ENCODE results near the gene SATB1.

The SATB1 gene

DNA sequence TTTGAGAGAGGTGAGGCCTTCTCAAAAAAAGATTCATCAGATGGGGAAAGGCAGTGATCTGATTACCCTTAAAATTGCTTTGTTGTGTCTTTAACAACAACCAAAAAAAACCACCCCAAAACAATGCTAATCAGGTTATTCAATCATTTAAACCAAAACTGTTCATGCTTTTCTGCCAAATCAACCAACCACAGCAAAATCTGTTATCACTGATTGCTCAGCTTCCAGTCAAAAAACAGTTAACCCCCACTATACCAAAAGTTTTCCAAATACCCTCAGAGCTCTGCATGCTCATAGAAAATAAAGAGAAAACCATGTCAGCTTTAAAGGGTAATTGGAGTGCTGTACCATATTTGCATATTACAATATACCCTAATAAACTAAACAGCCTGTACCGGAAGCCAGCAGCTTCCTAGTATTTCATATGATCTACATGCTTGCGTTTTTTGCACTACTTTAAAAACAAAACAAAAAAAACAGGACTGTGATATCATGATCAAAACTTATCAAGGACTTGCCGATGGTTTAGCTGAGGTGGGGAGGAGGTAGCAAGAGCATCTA, 22.8 kb downstream of the SATB1 start:
- no peak for DNase-seq (ENCODE audit: low read depth in 1 of 2, low spot score in 1 of 2)

DNA sequence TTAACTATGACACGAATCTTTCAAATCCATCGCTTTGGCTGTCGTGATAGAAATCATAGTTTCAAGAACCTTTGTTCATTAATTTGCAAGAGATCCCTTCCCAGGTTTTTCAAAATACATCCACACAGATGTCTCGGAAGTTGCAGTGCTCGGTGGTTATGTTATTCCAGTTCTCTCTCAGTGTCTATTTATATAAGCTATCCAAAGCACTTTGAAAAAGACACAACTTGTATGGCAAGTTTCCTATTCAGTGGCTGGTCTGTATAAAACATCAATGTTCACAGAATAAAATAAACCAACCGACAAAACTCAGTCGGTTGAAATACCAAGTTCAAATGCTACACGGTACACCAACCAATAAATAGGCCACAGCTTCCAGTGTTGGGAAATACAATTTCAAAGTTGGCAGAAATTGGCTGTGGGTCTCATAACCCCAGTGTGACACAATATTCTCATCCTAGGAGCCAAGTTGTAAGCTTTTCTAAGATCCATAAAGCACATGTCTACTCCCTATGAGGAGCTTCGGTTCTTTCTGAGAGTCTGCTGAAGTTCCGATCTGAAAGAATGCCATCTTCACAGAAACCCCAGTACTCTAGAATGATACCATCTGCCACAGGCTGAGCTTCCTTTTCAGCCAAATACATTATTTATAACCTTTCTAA, 23.7 kb downstream of the SATB1 start:
- DNase-seq (ENCODE audit: low read depth in 1 of 2, low spot score in 1 of 2): no peak

DNA sequence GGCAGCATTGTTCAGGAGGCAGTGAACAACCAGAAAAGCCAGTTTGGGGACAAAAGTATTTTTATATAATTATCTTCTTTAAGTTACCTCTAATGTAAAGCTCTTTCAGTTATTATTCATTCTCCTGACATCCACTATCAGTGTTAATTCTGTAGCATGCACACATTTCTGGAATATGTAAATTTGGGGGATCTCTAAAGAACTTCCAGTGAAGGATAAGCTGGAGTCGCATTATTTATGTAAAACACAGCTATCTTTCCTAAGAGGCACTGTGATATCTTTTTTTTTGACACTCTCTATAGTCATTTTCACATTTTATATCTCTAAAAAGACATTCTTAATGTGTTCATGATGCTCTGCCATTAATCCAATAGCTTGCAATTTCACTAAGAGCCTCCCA, 26.7 kb downstream of the SATB1 start:
- DNase-seq (ENCODE audit: low read depth in 1 of 2, low spot score in 1 of 2): no peak

DNA sequence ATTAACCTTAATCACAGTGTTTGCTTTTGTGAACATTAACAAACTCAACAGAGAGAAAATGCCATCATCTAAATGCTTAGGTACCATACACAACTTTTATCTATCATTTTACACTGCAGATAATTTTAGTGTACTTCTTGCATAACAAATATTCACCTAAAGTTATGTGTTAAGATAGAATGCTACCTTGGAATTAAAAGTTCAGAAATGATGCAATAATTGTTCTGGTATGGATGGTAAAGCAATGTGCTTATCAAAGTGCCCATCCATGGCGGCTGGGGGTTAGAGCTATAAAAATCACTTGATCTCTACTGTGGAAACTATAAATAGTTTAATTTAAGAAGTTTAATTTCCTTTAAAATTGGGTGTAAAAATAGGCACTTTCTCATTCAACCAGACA, 28.7 kb downstream of the SATB1 start:
- no peak for DNase-seq (ENCODE audit: low read depth in 1 of 2, low spot score in 1 of 2)

DNA sequence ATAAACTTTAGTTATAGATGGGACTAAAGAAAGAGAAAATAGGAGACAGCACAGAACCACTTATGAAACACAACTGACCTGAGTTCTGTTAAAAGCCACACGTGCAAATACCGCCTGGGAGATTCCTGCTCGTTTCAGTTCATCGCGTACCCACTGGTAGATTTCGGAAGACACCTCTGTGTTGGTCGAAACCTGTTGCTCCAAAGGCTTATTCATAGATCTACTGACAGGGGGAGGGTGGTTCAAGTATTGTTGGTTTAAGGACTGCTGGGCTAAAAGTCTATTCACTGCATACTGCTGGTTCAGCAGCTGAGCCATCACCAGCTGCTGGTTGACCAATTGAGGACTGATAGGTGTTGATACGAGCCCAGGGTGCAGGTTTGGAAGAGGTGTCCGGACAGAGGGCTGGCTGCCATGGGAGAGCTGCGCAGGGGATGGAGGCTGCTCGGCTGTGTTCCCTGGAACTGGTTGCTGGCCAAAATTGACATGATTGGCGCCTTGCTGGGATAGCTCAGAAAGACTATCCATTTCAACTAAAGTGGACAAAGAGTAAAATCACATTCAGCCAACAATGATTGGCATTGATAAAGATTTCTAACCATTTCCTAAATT, 30.6 kb downstream of the SATB1 start:
- DNase-seq (ENCODE audit: low read depth in 1 of 2, low spot score in 1 of 2): no peak

DNA sequence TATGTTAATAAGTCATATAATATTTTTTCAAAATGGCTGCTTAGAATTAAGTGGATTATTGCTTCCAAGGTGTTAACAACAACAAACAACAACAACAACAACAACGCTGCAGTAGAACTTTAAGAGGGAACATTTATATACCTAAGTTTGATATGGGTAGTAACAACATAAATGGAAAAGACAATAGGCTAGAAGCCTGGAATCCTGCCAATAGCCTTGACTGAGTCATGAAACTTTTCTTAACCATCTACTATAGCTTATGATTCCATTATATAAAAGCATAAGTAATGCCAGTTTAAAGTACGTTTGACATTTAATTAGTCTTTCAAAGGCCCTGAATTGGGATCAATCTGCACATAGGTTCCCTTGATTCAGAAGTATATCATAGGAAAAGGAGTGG, 31.2 kb downstream of the SATB1 start:
- DNase-seq (ENCODE audit: low read depth in 1 of 2, low spot score in 1 of 2): no peak

DNA sequence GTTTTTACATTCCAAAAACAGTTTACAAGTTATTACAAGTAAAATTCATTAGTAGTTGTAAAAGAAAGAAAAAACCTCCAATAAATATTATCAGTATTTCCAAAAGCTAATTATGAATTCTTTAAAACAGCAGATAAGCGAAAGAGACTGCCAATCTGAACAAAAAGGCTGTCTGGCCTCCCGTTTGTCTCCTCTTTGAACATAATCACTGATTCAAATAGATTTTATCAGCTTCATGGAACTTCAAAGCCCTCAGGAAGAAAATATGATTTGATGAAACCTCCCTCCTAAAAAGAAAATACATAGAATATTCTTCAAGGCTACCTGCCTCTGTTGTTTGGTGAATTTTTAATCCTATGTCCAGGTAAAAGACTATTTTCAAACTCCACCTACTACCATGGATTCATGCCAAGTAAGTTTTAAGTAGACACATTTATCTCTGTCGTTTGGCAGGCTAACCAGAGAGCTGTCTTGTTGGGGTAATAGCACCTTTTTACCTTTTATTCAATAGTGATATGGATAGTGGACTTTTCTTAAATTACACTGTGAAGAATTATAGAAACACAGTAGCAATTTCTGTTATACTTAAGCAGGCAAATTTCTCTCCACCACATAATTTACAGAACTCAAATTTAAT, 35.0 kb downstream of the SATB1 start:
- DNase-seq (ENCODE audit: low read depth in 1 of 2, low spot score in 1 of 2): no peak

DNA sequence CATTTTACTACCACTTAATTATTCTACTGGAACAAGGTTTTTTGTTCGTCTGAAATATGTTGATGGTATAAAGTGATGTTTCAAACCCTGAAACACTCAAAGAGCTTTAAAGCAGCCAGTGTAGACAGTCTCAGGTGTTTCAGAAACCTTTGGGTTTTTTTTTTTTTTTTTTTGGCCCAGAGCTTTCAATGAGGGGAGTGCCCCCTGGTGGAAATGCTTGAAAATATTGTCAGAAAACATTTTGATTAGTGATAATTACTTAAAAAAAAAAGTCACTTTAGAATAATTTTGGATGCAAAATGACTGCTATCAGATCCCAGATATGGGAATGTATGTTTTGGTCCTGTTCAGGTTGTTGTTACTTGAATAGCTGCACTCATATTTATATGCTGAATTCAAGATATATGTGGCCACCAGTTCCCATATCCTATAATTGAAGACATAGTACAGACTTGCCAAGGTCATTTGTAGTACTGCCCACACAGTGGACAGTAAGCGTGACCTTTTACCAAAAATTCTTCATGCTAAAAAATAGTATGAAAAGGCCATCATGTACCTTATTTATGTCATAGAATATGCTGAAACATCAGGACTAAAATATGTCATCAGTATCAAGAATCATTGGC, 35.9 kb downstream of the SATB1 start:
- DNase-seq (ENCODE audit: low read depth in 1 of 2, low spot score in 1 of 2): no peak

DNA sequence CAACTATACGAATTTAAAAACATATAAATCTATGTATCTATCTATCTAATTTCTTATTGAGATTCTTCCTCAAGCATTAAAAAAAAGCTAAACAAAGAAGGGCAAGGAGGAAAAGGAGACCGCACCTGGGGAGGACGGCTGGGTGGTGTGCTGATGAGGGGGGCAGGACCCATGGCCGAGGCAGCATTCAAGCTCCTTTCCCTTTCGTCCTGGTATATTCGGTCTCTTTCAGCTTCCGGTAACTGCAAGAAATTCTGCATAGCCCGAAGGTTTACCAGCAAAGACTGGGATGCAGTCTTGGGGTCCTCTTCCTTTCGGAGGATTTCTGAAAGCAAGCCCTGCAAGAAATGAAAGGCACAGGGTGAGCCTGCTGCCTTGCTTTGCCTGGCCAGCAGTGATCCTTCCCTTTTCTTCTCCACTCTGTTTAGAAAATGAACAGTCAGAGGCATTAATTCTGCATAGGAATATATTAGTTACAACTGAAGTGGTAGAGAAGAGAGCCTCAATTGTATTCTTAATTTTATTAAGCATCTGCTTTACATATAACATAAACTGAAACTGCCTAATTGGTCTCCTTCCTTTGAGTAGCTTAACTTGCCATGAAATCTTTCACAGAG, 38.8 kb downstream of the SATB1 start:
- no peak for DNase-seq (ENCODE audit: low read depth in 1 of 2, low spot score in 1 of 2)

DNA sequence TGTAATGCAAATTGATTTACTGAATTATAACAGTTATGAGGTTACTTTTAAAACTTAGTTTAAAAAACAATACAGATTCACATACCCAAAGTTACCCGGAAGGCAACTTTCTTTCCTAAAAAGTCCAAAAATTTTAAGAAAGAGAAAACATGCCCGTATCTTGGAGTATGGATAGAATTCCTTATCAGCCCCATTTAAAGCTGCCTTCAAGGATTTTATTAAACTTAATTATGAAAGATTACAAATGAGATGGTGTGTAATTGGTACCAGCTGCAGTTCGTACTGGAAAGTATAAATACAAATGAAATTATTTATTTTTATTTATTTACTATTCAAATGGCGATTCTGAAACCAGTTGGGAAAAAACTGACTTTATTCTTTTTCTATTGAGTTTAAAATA, 39.4 kb downstream of the SATB1 start:
- DNase-seq (ENCODE audit: low read depth in 1 of 2, low spot score in 1 of 2): no peak

DNA sequence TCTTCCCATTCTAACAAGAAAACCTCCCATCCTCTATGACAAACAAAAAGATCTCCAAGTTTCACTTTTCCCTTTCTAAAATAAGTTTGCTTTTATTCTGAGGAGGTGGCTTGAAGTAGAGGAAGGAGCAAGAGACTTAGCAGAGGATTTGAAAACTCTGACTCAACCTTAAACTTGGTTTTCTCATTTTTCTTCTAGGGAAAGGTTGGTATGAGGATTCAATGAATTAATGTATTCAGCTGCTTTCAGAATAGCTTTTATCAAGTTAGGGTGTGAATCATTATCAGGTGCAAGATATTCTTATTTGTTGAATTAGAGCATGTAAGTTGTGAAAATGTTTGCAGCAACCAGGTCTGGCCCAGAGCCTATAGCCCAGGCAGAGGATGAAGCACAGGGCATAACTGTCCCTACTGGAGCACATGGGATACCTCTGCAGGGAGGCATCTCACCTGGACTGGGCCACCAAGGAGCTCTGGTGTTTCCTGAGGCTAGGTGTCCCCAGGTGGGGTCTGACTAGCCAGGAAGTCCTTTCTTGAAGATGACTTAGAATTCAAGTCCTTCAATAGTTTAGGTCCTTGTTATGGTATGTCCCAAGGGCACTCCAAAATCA, 42.3 kb downstream of the SATB1 start:
- no peak for DNase-seq (ENCODE audit: low read depth in 1 of 2, low spot score in 1 of 2)

DNA sequence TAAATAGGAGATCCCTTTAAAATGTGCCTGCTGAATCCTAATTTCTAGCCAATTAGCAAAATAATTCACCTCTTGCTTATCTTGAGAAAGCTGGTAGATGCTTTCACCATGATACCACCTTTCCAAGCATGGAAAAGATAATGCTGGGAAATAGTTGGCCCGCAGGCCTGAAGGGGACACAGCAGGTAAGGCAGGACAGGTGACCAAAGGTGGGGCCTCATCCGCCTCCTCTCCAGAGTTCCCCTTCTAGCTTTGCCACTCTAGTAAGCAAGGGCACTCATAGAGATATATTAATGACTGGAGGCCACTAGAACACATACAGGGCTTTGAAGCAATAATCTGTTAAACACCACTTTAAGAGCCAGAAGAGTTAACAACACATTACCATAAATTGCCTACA, 45.5 kb downstream of the SATB1 start:
- DNase-seq (ENCODE audit: low read depth in 1 of 2, low spot score in 1 of 2): no peak

DNA sequence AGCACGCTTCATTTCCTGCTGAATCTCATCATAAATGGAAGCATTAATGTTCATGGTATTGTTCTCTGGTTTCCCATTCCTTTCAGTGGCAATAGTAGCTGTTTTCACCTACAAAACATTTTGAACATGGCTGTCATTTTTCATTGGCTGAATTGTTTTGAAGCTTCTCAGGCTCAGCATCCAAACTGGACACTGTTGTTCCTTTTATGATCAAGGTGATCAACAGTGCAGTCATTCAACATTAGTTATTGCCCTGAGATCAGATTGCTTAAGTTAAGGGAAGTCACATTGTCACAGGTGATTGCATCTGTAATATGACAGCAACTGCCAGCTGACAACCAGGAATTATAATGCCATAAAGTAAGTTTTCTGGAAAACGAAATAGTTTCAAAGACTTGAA, 46.9 kb downstream of the SATB1 start:
- DNase-seq (ENCODE audit: low read depth in 1 of 2, low spot score in 1 of 2): no peak

DNA sequence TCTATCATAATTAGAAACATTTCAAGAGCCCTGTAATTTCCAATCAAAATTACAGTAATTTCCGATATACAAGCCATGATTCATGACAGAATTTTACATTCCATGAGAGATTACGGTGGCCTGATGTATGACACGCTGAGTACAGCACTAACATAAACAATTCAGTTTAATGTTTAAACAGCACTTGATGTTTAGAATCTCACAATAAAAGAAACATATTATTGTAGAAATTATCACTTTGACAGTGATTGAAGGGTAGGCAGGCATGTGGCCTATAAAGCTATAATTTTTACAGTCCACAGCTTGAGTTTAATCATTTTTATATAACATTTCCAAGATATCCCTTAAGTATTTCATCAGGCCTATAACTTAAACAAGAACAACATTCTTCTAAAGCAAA, 48.5 kb downstream of the SATB1 start:
- no peak for DNase-seq (ENCODE audit: low read depth in 1 of 2, low spot score in 1 of 2)

DNA sequence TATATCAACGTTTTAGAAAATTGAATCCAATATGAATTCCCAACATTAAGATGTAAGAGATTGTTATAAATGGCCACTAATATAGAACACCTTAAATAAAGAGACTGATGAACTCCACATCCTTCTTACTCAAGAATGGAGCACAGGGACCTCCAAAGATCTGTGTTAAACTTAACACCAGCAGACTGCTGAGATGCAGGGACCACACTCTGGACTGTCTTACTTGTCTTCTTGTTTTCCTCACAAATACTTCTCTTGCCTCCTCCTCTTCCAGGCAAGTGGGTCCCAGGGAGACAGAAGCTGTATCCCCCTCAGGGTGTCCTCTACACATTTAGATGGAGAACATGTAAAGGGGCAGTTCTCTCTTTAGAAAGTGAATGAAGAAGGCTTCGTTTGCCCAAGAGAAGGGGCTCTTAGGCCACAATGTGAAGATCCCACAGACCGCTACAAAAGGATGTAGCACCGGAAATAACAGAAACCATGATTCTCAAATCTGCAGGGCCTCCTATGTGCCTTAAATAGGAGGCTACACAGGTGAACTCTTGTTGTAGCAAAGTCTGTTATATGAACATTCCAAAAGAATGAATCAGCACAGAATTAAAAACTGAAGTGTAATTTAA, 52.2 kb downstream of the SATB1 start:
- DNase-seq (ENCODE audit: low read depth in 1 of 2, low spot score in 1 of 2): no peak

DNA sequence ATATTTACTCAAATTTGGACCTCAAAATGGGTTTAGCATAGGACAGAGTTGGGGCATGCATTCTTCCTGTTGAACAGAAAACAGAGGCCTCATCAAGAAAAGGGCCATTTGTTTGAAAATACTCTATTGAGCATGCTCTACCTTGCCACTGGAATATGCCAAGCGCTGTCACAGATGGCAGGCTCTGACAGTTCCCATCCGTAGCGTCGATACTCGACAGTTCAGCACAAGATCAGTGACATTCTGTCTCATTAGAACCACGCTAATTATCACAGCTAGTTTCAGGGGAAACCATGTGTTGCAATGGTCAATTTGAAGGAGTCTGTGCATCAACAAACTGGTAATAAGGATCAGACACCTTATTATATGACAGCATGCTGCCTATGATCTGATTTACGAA, 54.5 kb downstream of the SATB1 start:
- DNase-seq (ENCODE audit: low read depth in 1 of 2, low spot score in 1 of 2): no peak

DNA sequence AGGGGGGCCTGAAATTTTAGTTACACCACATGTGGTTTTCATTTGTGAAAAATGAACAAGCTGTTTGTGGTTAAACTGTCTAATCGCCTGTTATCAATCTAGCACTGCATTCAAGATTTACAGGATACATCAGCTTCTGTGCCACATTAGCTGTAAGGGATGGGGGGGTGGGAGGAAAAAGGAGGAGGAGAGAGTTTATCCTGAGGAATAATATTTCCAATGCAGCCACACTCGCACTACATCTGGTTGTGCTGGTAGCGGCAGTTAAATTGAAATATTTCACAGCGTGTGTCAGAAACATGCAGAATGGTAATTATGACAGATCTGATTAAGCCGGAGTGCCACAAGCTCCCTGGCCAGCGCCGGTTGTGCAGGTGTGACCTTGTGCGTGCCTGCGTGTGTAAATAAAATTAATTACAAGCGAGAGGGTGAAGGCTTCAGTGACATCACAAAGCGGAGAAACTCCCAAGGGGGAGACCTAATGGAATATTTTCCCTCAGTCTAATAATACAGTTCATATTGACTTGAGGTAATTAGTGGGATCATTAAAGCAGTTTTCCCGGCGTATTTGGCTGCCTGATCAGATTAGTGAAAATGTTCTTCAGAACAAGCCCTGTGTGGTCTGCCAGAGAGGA, 55.5 kb downstream of the SATB1 start:
- no peak for DNase-seq (ENCODE audit: low read depth in 1 of 2, low spot score in 1 of 2)

DNA sequence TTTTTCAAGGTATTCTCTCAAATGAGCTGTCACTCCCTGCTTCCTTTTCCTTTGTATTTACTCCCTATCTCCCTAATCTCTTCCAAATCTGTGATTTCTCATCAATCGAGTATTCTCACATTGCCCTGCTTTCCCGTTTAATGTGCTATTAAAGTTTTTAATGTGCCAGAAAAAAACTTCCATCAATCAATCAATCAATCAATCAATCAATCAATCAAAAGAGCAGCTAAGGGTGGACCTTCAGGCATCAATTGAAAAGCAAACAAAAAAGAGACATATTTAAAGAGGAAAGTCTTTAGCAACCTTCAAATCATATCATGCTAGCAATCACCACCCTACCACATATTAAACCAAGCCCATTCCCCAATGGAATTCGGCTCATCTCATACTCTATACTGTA, 58.9 kb downstream of the SATB1 start:
- DNase-seq (ENCODE audit: low read depth in 1 of 2, low spot score in 1 of 2): no peak

DNA sequence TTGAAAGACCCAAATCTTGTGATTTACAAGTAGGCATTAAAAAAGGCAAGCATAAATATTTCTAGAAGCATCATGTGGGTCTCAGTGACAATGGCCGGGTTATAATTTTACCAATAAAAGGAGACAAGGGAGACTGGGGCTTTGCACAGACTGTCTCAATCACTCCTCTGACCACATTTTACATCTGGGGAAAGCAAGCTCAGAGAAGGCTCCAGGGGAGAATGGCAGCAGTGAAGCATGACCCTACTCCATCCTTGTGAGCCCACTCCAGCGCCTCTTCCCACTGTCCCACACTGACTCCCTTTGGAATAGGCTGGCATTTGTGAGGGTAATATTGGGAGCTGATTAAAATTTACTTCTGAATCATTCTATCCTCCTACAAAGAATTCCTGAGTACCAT, 61.8 kb downstream of the SATB1 start:
- DNase-seq (ENCODE audit: low read depth in 1 of 2, low spot score in 1 of 2): no peak

DNA sequence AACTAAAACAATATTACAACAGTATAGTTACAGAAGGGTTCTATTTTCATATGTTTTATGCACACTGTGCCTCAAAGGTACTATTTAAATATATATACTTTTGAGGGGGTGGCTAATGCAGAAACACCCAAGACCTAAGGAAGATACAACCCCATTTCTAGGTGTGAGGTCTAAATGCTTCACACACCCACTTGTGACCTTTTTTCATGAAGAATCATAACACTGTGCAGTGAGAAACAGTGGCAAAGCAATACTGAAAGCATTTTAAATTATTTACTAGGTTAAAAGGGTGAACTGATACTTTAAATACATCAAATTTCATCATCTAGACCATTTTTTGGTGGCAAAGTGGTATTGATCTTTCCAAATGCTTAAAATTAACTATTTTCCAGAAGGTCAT, 67.4 kb downstream of the SATB1 start:
- DNase-seq (ENCODE audit: low read depth in 1 of 2, low spot score in 1 of 2): no peak
